ENCODE data around the gene UQCRC1. TPM values are rescaled to one million over a fixed set of nuclear protein-coding genes. Genes with fewer than 3 reads are reported as not detected.

UQCRC1 gene
- total RNA-seq, 1 experiment from 2014 or later = 227 TPM

DNA sequence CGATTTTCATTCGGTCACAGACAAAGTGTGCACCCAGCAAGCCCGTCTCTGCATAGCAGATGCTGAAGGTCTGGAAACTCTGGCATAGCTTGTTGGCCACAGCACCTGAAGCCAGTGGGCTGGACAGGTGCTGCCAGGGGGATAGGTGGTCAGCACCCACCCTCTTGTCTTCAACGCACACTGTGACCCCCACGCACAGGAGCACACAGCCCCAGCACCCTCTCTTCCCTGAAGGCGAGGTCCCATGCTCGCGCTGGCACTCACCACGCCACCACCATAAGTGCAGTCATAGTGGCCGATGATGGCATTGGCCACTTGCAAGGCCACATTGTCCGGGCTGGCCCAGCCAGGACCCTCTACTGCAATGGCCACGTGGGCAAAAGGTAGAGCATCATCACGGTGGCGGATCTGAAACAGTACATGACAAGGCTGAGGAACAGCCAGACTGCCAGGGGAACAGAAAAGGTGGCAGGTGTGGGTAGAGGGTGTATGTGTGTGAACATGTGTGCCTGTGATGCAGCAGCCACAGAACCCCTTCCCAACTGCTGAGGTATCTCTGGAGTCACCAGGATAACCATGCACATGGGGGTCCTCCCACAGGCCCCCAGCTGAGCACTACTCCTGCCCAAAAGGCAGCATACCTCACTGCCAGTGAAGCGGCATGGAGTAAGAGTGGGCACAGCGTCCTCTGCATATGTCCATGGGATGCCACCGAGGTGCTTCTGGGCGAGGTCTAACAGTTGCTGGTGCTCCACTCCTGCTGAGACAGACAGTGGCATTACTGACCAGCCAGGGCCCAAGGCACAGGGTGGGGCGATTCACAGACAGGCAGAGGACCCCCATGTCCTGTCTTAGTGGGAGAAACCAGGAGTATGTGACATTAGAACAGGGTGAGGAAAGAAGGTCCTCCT, 8.5 kb downstream of the UQCRC1 start:
- intact Hi-C loops (cut with micrococcal nuclease; ENCODE audit: unreplicated experiment) (no loop called here), in situ Hi-C loops (cut with HindIII; ENCODE audit: low pct_unique_long_range_greater_than_20kb, low sequenced_read_pairs) (no loop called here)
- BruUV-seq (replicated peaks) = no TSS peak
- DNase-seq (ENCODE audit: low read depth, low spot score) (no peak), ATAC-seq (no peak)
- H3K36me3 ChIP-seq (ENCODE audit: control insufficient read depth, insufficient read depth, low read length) = peaks cover 4% of the 10 kb centered on the region
- no peaks in the 10 kb centered on the region for H3K27me3 ChIP-seq (ENCODE audit: control insufficient read depth, insufficient read depth, low read length)
- H3K4me1 ChIP-seq (ENCODE audit: control insufficient read depth, insufficient read depth, low read length) = peaks cover 27% of the 10 kb centered on the region
- H3K9me3 ChIP-seq (ENCODE audit: control insufficient read depth, insufficient read depth, low read depth, low read length) = no peaks in the 10 kb centered on the region
- ChIA-PET POLR2A (no interaction called here), CTCF (no interaction called here)
- TF ChIP-seq POLR2AphosphoS5 (IDR thresholded peaks at IDR 0.05; ENCODE audit: low read depth, low read length) (no peak), SIN3A (IDR thresholded peaks at IDR 0.05; ENCODE audit: borderline replicate concordance, insufficient read depth, low read depth, low read length) (no peak), TCF7L2 (IDR thresholded peaks at IDR 0.05; ENCODE audit: low read depth, low read length) (no peak)
- TF ChIP-seq, protein P1, sequence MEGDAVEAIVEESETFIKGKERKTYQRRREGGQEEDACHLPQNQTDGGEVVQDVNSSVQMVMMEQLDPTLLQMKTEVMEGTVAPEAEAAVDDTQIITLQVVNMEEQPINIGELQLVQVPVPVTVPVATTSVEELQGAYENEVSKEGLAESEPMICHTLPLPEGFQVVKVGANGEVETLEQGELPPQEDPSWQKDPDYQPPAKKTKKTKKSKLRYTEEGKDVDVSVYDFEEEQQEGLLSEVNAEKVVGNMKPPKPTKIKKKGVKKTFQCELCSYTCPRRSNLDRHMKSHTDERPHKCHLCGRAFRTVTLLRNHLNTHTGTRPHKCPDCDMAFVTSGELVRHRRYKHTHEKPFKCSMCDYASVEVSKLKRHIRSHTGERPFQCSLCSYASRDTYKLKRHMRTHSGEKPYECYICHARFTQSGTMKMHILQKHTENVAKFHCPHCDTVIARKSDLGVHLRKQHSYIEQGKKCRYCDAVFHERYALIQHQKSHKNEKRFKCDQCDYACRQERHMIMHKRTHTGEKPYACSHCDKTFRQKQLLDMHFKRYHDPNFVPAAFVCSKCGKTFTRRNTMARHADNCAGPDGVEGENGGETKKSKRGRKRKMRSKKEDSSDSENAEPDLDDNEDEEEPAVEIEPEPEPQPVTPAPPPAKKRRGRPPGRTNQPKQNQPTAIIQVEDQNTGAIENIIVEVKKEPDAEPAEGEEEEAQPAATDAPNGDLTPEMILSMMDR (IDR thresholded peaks at IDR 0.05) = no peak
- TF ChIP-seq, protein P2, sequence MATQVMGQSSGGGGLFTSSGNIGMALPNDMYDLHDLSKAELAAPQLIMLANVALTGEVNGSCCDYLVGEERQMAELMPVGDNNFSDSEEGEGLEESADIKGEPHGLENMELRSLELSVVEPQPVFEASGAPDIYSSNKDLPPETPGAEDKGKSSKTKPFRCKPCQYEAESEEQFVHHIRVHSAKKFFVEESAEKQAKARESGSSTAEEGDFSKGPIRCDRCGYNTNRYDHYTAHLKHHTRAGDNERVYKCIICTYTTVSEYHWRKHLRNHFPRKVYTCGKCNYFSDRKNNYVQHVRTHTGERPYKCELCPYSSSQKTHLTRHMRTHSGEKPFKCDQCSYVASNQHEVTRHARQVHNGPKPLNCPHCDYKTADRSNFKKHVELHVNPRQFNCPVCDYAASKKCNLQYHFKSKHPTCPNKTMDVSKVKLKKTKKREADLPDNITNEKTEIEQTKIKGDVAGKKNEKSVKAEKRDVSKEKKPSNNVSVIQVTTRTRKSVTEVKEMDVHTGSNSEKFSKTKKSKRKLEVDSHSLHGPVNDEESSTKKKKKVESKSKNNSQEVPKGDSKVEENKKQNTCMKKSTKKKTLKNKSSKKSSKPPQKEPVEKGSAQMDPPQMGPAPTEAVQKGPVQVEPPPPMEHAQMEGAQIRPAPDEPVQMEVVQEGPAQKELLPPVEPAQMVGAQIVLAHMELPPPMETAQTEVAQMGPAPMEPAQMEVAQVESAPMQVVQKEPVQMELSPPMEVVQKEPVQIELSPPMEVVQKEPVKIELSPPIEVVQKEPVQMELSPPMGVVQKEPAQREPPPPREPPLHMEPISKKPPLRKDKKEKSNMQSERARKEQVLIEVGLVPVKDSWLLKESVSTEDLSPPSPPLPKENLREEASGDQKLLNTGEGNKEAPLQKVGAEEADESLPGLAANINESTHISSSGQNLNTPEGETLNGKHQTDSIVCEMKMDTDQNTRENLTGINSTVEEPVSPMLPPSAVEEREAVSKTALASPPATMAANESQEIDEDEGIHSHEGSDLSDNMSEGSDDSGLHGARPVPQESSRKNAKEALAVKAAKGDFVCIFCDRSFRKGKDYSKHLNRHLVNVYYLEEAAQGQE (IDR thresholded peaks at IDR 0.05; ENCODE audit: insufficient read depth in 1 of 2, low read depth in 2 of 2, low read length in 1 of 2) = no peak
- H3K27ac ChIP-seq (ENCODE audit: low read length) = no peak overlapping the region
- H3K4me3 ChIP-seq (ENCODE audit: low read depth in 2 of 2, low read length in 2 of 2) = no peak overlapping the region

DNA sequence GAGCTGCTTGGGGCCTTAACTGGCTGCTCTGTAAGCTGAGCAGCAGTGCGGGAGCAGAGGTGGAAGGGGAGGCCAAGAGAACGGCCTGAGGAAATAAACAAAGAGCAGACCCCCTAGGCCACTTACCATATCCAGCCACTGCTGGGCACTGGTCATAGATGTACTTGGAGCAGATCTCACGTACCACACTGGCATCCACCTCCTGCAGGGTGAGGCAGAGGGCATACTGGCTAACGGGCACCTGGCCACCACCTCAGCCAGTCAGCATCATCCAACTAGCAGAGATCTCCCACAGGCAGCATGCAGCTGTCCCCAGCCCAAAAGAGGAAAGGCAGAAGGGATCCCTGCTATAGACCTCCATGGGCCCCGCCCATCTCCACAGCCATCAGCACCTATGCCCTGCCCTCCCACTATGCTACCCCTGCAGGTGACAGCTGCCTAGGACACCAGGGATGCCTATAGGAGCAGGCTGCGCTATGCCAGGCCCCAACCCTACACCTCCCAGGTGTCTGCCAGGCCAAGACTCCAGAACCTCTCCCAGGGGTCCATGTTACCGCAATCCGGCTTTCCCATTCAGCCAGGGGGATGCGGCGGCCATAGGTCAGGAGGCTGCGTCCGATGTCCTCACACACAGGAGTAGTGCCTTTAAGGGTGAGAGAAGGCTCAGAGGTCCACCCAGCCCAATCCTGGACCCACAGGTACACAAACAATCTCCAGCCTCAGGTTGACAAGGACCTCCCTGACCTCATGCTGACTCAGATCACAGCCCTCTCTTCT, 9.7 kb downstream of the UQCRC1 start:
- TF ChIP-seq TCF7L2 (IDR thresholded peaks at IDR 0.05; ENCODE audit: low read depth, low read length) (no peak), POLR2AphosphoS5 (IDR thresholded peaks at IDR 0.05; ENCODE audit: low read depth, low read length) (no peak), SIN3A (IDR thresholded peaks at IDR 0.05; ENCODE audit: borderline replicate concordance, insufficient read depth, low read depth, low read length) (no peak)
- TF ChIP-seq, protein P1 (IDR thresholded peaks at IDR 0.05) = no peak
- TF ChIP-seq, protein P2 (IDR thresholded peaks at IDR 0.05; ENCODE audit: insufficient read depth in 1 of 2, low read depth in 2 of 2, low read length in 1 of 2) = no peak
- ChIA-PET POLR2A (no interaction called here), CTCF (no interaction called here)
- intact Hi-C loops (cut with micrococcal nuclease; ENCODE audit: unreplicated experiment) = no loop called here
- Histone ChIP-seq H3K4me1 (ENCODE audit: control insufficient read depth, insufficient read depth, low read length) (peaks cover 34% of the 10 kb centered on the region), H3K27me3 (ENCODE audit: control insufficient read depth, insufficient read depth, low read length) (no peaks in the 10 kb centered on the region), H3K9me3 (ENCODE audit: control insufficient read depth, insufficient read depth, low read depth, low read length) (no peaks in the 10 kb centered on the region), H3K27ac (ENCODE audit: low read length) (no peak overlapping the region), H3K36me3 (ENCODE audit: control insufficient read depth, insufficient read depth, low read length) (peaks cover 3% of the 10 kb centered on the region; the same call in 1 of the 2 replicates), H3K4me3 (ENCODE audit: low read depth in 2 of 2, low read length in 2 of 2) (no peak overlapping the region)
- ATAC-seq = no peak
- BruUV-seq (replicated peaks) = no TSS peak
- in situ Hi-C loops (cut with HindIII; ENCODE audit: low pct_unique_long_range_greater_than_20kb, low sequenced_read_pairs) = no loop called here
- no peak for DNase-seq (ENCODE audit: low read depth, low spot score)
